Neural progenitor cell (in vitro differentiated cells): ENCODE measurements around the gene LRBA. TPM values are rescaled to one million over a fixed set of nuclear protein-coding genes. Genes with fewer than 3 reads are reported as not detected.
A peak's percentile ranks its signal among the peaks of the same experiment; 100 is the strongest.

Source experiments
- DNase-seq: peaks from one replicate; pipeline ENCODE4 v3.0.0-alpha.2; 2016; ENCODE audit warnings: low spot score
- H2AFZ ChIP-seq: fragments of 200-600 bp; sonication (generic); replicated peaks from 2 replicates; pipeline ENCODE4 v1.6.1; 2016; ENCODE audit warnings: antibody characterized with exemption
- H3F3A ChIP-seq: fragments of 200-600 bp; sonication (generic); 2 replicates; pipeline ENCODE4 v1.6.1; 2016; ENCODE audit warnings: antibody characterized with exemption, low read depth
- H3K27ac ChIP-seq: fragments of 200-600 bp; sonication (generic); 2 replicates; pipeline ENCODE4 v1.5.1; 2016; ENCODE audit warnings: mild to moderate bottlenecking
- H3K27me3 ChIP-seq: fragments of 200-600 bp; sonication (generic); 2 replicates; pipeline ENCODE4 v1.6.1; 2016; ENCODE audit warnings: mild to moderate bottlenecking, moderate library complexity
- H3K36me3 ChIP-seq: fragments of 200-600 bp; sonication (generic); 2 replicates; pipeline ENCODE4 v1.5.1; 2016
- H3K4me1 ChIP-seq: fragments of 200-600 bp; sonication (generic); 2 replicates; pipeline ENCODE4 v1.6.1; 2016; ENCODE audit warnings: mixed run types
- H3K4me2 ChIP-seq: fragments of 200-600 bp; sonication (generic); 2 replicates; pipeline ENCODE4 v1.6.1; 2016
- H3K4me3 ChIP-seq: fragments of 200-600 bp; sonication (generic); 2 replicates; pipeline ENCODE4 v1.5.1; 2016
- H3K79me2 ChIP-seq: fragments of 200-600 bp; sonication (generic); 2 replicates; pipeline ENCODE4 v1.6.1; 2016; ENCODE audit warnings: low read depth
- H3K9ac ChIP-seq: fragments of 200-600 bp; sonication (generic); 2 replicates; pipeline ENCODE4 v1.6.1; 2016
- H3K9me3 ChIP-seq: fragments of 200-600 bp; sonication (generic); 2 replicates; pipeline ENCODE4 v1.5.1; 2016; ENCODE audit warnings: low read depth
- H4K20me1 ChIP-seq: fragments of 200-600 bp; sonication (generic); 2 replicates; pipeline ENCODE4 v1.6.1; 2016; ENCODE audit warnings: low read depth
- H3K27ac Mint-ChIP-seq: 3 replicates; pipeline ENCODE4 v1.8.0; 2021; ENCODE audit warnings: mixed read lengths
- H3K27me3 Mint-ChIP-seq: 2 replicates; pipeline ENCODE4 v1.8.0; 2022; ENCODE audit warnings: low read depth, mild to moderate bottlenecking, inconsistent platforms, moderate library complexity, mixed read lengths; ENCODE audit not compliant: insufficient read depth
- H3K36me3 Mint-ChIP-seq: 3 replicates; pipeline ENCODE4 v1.8.0; 2021; ENCODE audit warnings: mixed read lengths
- H3K4me1 Mint-ChIP-seq: 3 replicates; pipeline ENCODE4 v1.8.0; 2021; ENCODE audit warnings: mixed read lengths
- H3K4me3 Mint-ChIP-seq: 3 replicates; pipeline ENCODE4 v1.8.0; 2021; ENCODE audit warnings: mild to moderate bottlenecking, moderate library complexity, mixed read lengths
- H3K9me3 Mint-ChIP-seq: 3 replicates; pipeline ENCODE4 v1.8.0; 2020; ENCODE audit warnings: mixed read lengths
- CTCF ChIP-seq: fragments of 200-600 bp; sonication (generic); IDR thresholded peaks from 2 replicates; pipeline ENCODE4 v1.5.1; 2017; ENCODE audit warnings: antibody characterized with exemption, mild to moderate bottlenecking
- EZH2 ChIP-seq: fragments of 200-600 bp; sonication (generic); IDR thresholded peaks from 2 replicates; pipeline ENCODE4 v1.6.1; 2017; ENCODE audit warnings: antibody characterized with exemption, mild to moderate bottlenecking, moderate library complexity
- EZH2phosphoT487 ChIP-seq: fragments of 200-600 bp; sonication (generic); IDR thresholded peaks from 2 replicates; pipeline ENCODE4 v1.6.1; 2017; ENCODE audit warnings: antibody characterized with exemption
- total RNA-seq: library from RNA; depleted of rRNA; stranded (reverse); fragments of >200 nt; gene quantifications from 2 replicates; pipeline ENCODE4 v1.2.3, GENCODE V29; 2015; ENCODE audit warnings: low replicate concordance

Gene LRBA
- total RNA-seq, 1 donor from 2014 or later, result 111 TPM

- H3K27me3 ChIP-seq, result no peaks in the 10 kb centered on the region
- no peak for DNase-seq
- H3K27ac ChIP-seq, result no peak overlapping the region
- no peak overlapping the region for H3K4me3 ChIP-seq
- no peaks in the 10 kb centered on the region for H3K36me3 ChIP-seq
- Mint-ChIP-seq H3K4me3 (no peak overlapping the region), H3K27me3 (no peaks in the 10 kb centered on the region), H3K4me1 (peaks cover 12% of the 10 kb centered on the region), H3K9me3 (no peaks in the 10 kb centered on the region), H3K27ac (no peak overlapping the region), H3K36me3 (no peaks in the 10 kb centered on the region)
- H3F3A ChIP-seq, result peaks cover 13% of the 10 kb centered on the region
- H3K9me3 ChIP-seq, result no peaks in the 10 kb centered on the region
- H3K9ac ChIP-seq, result no peak overlapping the region
- H3K4me1 ChIP-seq, result peaks cover 24% of the 10 kb centered on the region
- H3K79me2 ChIP-seq, result peaks cover 79% of the 10 kb centered on the region
- no peak overlapping the region for H2AFZ ChIP-seq
- no peak overlapping the region for H3K4me2 ChIP-seq
- H4K20me1 ChIP-seq, result no peaks in the 10 kb centered on the region
- TF ChIP-seq CTCF, result no peak
- no peak for TF ChIP-seq EZH2
- no peak for TF ChIP-seq EZH2phosphoT487
These were observed 75.0 kb downstream of the LRBA start for GRCh38 chr4:150940123-150940522.

GRCh38 chr4:150939530-150939929 lies 75.6 kb downstream of the LRBA start:
- Mint-ChIP-seq H3K4me1 (peaks cover 12% of the 10 kb centered on the region), H3K4me3 (no peak overlapping the region), H3K36me3 (no peaks in the 10 kb centered on the region), H3K9me3 (no peaks in the 10 kb centered on the region), H3K27ac (peak overlapping the region; percentile 31), H3K27me3 (no peaks in the 10 kb centered on the region)
- no peaks in the 10 kb centered on the region for H3K36me3 ChIP-seq
- peaks cover 76% of the 10 kb centered on the region for H3K79me2 ChIP-seq
- H3K4me2 ChIP-seq, result no peak overlapping the region
- H3K4me3 ChIP-seq, result no peak overlapping the region
- peaks cover 13% of the 10 kb centered on the region for H3F3A ChIP-seq
- no peaks in the 10 kb centered on the region for H3K27me3 ChIP-seq
- DNase-seq, result no peak
- H3K9ac ChIP-seq, result no peak overlapping the region
- peaks cover 23% of the 10 kb centered on the region for H3K4me1 ChIP-seq
- H4K20me1 ChIP-seq, result no peaks in the 10 kb centered on the region
- no peaks in the 10 kb centered on the region for H3K9me3 ChIP-seq
- H3K27ac ChIP-seq, result no peak overlapping the region
- TF ChIP-seq EZH2, result no peak
- no peak for TF ChIP-seq EZH2phosphoT487
- TF ChIP-seq CTCF, result no peak
- no peak overlapping the region for H2AFZ ChIP-seq

GRCh38 chr4:150938873-150939499 lies 76.1 kb downstream of the LRBA start:
- TF ChIP-seq EZH2phosphoT487, result no peak
- no peak for TF ChIP-seq CTCF
- TF ChIP-seq EZH2, result no peak
- Histone ChIP-seq H3F3A (peaks cover 13% of the 10 kb centered on the region), H2AFZ (no peak overlapping the region), H3K4me3 (peak overlapping the region; percentile 24), H3K27me3 (no peaks in the 10 kb centered on the region), H3K4me2 (peak overlapping the region; percentile 67), H3K4me1 (peaks cover 17% of the 10 kb centered on the region), H3K36me3 (no peaks in the 10 kb centered on the region), H3K9me3 (no peaks in the 10 kb centered on the region), H3K9ac (no peak overlapping the region), H3K79me2 (peaks cover 76% of the 10 kb centered on the region), H3K27ac (peak overlapping the region; percentile 88), H4K20me1 (no peaks in the 10 kb centered on the region)
- Mint-ChIP-seq H3K27ac (no peak overlapping the region), H3K27me3 (no peaks in the 10 kb centered on the region), H3K4me3 (no peak overlapping the region), H3K36me3 (no peaks in the 10 kb centered on the region), H3K9me3 (no peaks in the 10 kb centered on the region), H3K4me1 (peaks cover 12% of the 10 kb centered on the region)
- DNase-seq, result no peak
